ENCODE results near the gene PIP5KL1. TPM values are rescaled to one million over a fixed set of nuclear protein-coding genes. Genes with fewer than 3 reads are reported as not detected.

Gene PIP5KL1
- total RNA-seq, 1 experiment from 2014 or later, result 21.9 TPM

GRCh38 chr9:127919253-127919815 is 11.2 kb downstream of the PIP5KL1 start:
- intact Hi-C loops (cut with micrococcal nuclease; ENCODE audit: unreplicated experiment), result loop anchor here (1.0 to 5.0 kb wide), 4 partner anchors 49 to 417 kb away; partner anchors contain the start of genes CDK9 and TOR2A
- peak; percentile 95 to 99 for DNase-seq
- Histone ChIP-seq H3K4me1 (replicated peaks; ENCODE audit: insufficient read depth) (peaks cover 64% of the 10 kb centered on the region), H4K20me1 (ENCODE audit: insufficient read depth) (no peaks in the 10 kb centered on the region), H3K4me3 (no peak overlapping the region), H3K36me3 (ENCODE audit: low read depth) (no peaks in the 10 kb centered on the region), H3K27me3 (ENCODE audit: insufficient read depth, low read depth) (no peaks in the 10 kb centered on the region), H3K9me3 (ENCODE audit: insufficient read depth, low read depth) (no peaks in the 10 kb centered on the region), H2AFZ (no peak overlapping the region), H3F3A (ENCODE audit: insufficient read depth, low read depth) (peaks cover 55% of the 10 kb centered on the region), H3K9me2 (ENCODE audit: insufficient read depth) (no peaks in the 10 kb centered on the region), H3K4me2 (peak overlapping the region; percentile 58), H3K79me2 (ENCODE audit: low read depth) (0 out of 2 replicates have a peak, but pooled peaks cover 9% of the 10 kb centered on the region), H3K27ac (peak overlapping the region; percentile 97)
- POLR2A ChIA-PET (ENCODE audit: unreplicated experiment), result interaction anchor here (0.5 to 0.7 kb wide), 2 partner anchors 57 to 394 kb away, joined by 3 read pairs; no protein-coding TSS in a partner anchor
- BruUV-seq (replicated peaks), result no TSS peak
- CTCF ChIA-PET, result interaction anchor here (0.5 to 1.0 kb wide), 3 partner anchors 49 to 184 kb away, joined by 3 to 4 read pairs (median 3); partner anchors contain the start of gene TOR2A
- TF ChIP-seq CTCF (conservative IDR thresholded peaks at IDR 0.05), result no peak
- TF ChIP-seq EZH2 (IDR thresholded peaks at IDR 0.05; ENCODE audit: low read depth), result no peak

GRCh38 chr9:127918183-127919107 is 12.1 kb downstream of the PIP5KL1 start:
- intact Hi-C loops (cut with micrococcal nuclease; ENCODE audit: unreplicated experiment), result loop anchor here (1.0 to 5.0 kb wide), 4 partner anchors 48 to 416 kb away; partner anchors contain the start of genes CDK9 and TOR2A
- Histone ChIP-seq H3K9me3 (ENCODE audit: insufficient read depth, low read depth) (no peaks in the 10 kb centered on the region), H3K4me2 (peak overlapping the region; percentile 58), H3F3A (ENCODE audit: insufficient read depth, low read depth) (peaks cover 47% of the 10 kb centered on the region), H2AFZ (no peak overlapping the region), H3K27me3 (ENCODE audit: insufficient read depth, low read depth) (no peaks in the 10 kb centered on the region), H3K27ac (peak overlapping the region; percentile 97), H3K4me1 (replicated peaks; ENCODE audit: insufficient read depth) (peaks cover 64% of the 10 kb centered on the region), H3K4me3 (no peak overlapping the region), H3K9me2 (ENCODE audit: insufficient read depth) (no peaks in the 10 kb centered on the region), H3K36me3 (ENCODE audit: low read depth) (no peaks in the 10 kb centered on the region), H4K20me1 (ENCODE audit: insufficient read depth) (no peaks in the 10 kb centered on the region), H3K79me2 (ENCODE audit: low read depth) (0 out of 2 replicates have a peak, but pooled peaks cover 9% of the 10 kb centered on the region)
- CTCF ChIA-PET, result interaction anchor here (0.6 kb wide), 1 partner anchor 296 kb away, joined by 3 read pairs; no protein-coding TSS in a partner anchor
- TF ChIP-seq CTCF (conservative IDR thresholded peaks at IDR 0.05), result no peak
- no peak for TF ChIP-seq EZH2 (IDR thresholded peaks at IDR 0.05; ENCODE audit: low read depth)
- BruUV-seq (replicated peaks), result no TSS peak
- peak in 1 of 2 experiments; percentile 55 for DNase-seq
- POLR2A ChIA-PET (ENCODE audit: unreplicated experiment), result no interaction called here

GRCh38 chr9:127917603-127918002 is 13.0 kb downstream of the PIP5KL1 start:
- Histone ChIP-seq H2AFZ (no peak overlapping the region), H3K9me3 (ENCODE audit: insufficient read depth, low read depth) (no peaks in the 10 kb centered on the region), H3K36me3 (ENCODE audit: low read depth) (no peaks in the 10 kb centered on the region), H3K9me2 (ENCODE audit: insufficient read depth) (no peaks in the 10 kb centered on the region), H3F3A (ENCODE audit: insufficient read depth, low read depth) (peaks cover 39% of the 10 kb centered on the region), H3K27ac (peak overlapping the region; percentile 97), H4K20me1 (ENCODE audit: insufficient read depth) (no peaks in the 10 kb centered on the region), H3K27me3 (ENCODE audit: insufficient read depth, low read depth) (no peaks in the 10 kb centered on the region), H3K4me1 (replicated peaks; ENCODE audit: insufficient read depth) (peaks cover 64% of the 10 kb centered on the region), H3K4me2 (peak overlapping the region; percentile 72), H3K4me3 (peak overlapping the region; percentile 42; the same call in 1 of the 2 replicates), H3K79me2 (ENCODE audit: low read depth) (0 out of 2 replicates have a peak, but pooled peaks cover 9% of the 10 kb centered on the region)
- no peak for TF ChIP-seq EZH2 (IDR thresholded peaks at IDR 0.05; ENCODE audit: low read depth)
- no peak for TF ChIP-seq CTCF (conservative IDR thresholded peaks at IDR 0.05)
- intact Hi-C loops (cut with micrococcal nuclease; ENCODE audit: unreplicated experiment), result loop anchor here (2.0 to 5.0 kb wide), 3 partner anchors 47 to 415 kb away; partner anchors contain the start of gene CDK9
- DNase-seq, result no peak
- POLR2A ChIA-PET (ENCODE audit: unreplicated experiment), result interaction anchor here (1.2 kb wide), 1 partner anchor 150 kb away, joined by 3 read pairs; the partner anchor contains the start of gene NAIF1
- CTCF ChIA-PET, result no interaction called here
- BruUV-seq (replicated peaks), result TSS peak; percentile 87

Measured in PC-9 (cell line).